GM19324 (cell line): Measurements from ENCODE around the gene PRSS22.

Experiments
- ATAC-seq: cut with Tn5 transposase; IDR thresholded peaks from one replicate; pipeline ENCODE4 v1.9.1; 2021; ENCODE audit warnings: mild to moderate bottlenecking, moderate library complexity; ENCODE audit not compliant: unreplicated experiment, low FRiP score

Gene PRSS22

GRCh38 chr16:2852731-2853507, 5.1 kb downstream of the PRSS22 start:
- ATAC-seq: no peak

- ATAC-seq: no peak
These were observed 5.8 kb downstream of the PRSS22 start for GRCh38 chr16:2852003-2852730.

- no peak for ATAC-seq
These were observed 8.8 kb downstream of the PRSS22 start for GRCh38 chr16:2848933-2849725.

- ATAC-seq: no peak
These were observed 11.3 kb downstream of the PRSS22 start for GRCh38 chr16:2846511-2847310.

- no peak for ATAC-seq
These were observed 12.9 kb downstream of the PRSS22 start for GRCh38 chr16:2845116-2845515.

- ATAC-seq: no peak
These were observed 14.4 kb downstream of the PRSS22 start for GRCh38 chr16:2843526-2843925.

- ATAC-seq: no peak
These were observed 15.5 kb downstream of the PRSS22 start for GRCh38 chr16:2842340-2843000.

- ATAC-seq: no peak
These were observed 16.2 kb downstream of the PRSS22 start for GRCh38 chr16:2841606-2842339.

- ATAC-seq: no peak
These were observed 17.1 kb downstream of the PRSS22 start for GRCh38 chr16:2840914-2841313.

GRCh38 chr16:2839650-2840450, 18.1 kb downstream of the PRSS22 start:
- no peak for ATAC-seq

GRCh38 chr16:2838928-2839327, 19.0 kb downstream of the PRSS22 start:
- ATAC-seq: no peak

- no peak for ATAC-seq
These were observed 21.1 kb downstream of the PRSS22 start for GRCh38 chr16:2836646-2837508.

- no peak for ATAC-seq
These were observed 22.1 kb downstream of the PRSS22 start for GRCh38 chr16:2835638-2836493.

GRCh38 chr16:2834968-2835367, 23.0 kb downstream of the PRSS22 start:
- ATAC-seq: no peak

- no peak for ATAC-seq
These were observed 24.2 kb downstream of the PRSS22 start for GRCh38 chr16:2833776-2834175.

- ATAC-seq: no peak
These were observed 26.8 kb downstream of the PRSS22 start for GRCh38 chr16:2831203-2831602.

- ATAC-seq: no peak
These were observed 27.6 kb downstream of the PRSS22 start for GRCh38 chr16:2830355-2830695.
